Activated CD4-positive, CD25-positive, alpha-beta regulatory T cell treated with anti-CD3 and anti-CD28 coated beads, Interleukin-2, amount 50 U/mL, for 24 hours (primary cell): Measurements from ENCODE around the gene KCNN3.
A peak's percentile ranks its signal among the peaks of the same experiment; 100 is the strongest.
"Not testable (repeated sequence)": the region's sequence is repeated elsewhere in the genome, so short reads cannot be mapped to it uniquely, and the experiment has no call there.

ENCODE experiments used
- ATAC-seq, 2 donors: fragments of 150-1000 bp; cut with Tn5 transposase; one replicate each; pipeline ENCODE4 v1.10.0; 2021; ENCODE audit warnings: mild to moderate bottlenecking in 1 of 2, moderate library complexity in 1 of 2

The KCNN3 gene

DNA sequence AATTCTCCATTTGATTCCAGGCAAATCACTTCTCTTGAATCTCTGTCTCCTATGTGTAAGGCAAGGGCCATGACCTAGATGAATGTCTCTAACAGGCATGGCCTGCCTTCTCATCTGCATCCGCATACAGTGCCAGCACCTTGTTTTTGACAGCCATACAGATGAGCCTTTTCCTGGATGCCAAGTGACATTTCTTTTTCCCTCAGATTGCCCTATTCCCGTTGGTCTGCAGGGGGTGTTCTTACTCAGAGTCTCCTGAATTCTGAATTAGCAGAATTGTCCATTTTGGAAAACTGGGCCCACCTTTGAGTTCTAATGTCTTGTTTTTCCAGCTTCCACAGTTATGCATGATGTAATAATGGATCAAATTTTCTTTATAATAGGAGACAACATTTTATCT lies 174.1 kb downstream of the KCNN3 start:
- ATAC-seq = no peak

DNA sequence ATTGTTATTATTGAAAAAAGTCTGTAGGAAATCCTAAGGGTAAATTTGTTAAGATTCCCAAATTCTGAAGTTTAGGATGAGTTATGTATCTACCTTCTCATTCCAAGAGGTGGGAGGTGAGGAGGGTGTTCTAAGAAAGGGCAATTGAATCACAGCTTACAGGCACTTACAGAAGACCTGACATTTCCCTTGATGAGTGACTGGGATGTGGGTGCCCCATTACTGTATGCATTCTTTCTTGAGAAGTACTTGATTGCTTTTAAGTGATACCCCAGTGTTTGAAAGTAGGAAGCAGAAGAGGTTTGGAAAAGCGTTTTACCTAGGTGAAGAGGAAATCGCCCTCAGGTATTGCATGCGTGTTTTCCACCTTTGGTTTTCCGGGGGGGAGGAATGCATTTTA lies 175.1 kb downstream of the KCNN3 start:
- no peak for ATAC-seq

DNA sequence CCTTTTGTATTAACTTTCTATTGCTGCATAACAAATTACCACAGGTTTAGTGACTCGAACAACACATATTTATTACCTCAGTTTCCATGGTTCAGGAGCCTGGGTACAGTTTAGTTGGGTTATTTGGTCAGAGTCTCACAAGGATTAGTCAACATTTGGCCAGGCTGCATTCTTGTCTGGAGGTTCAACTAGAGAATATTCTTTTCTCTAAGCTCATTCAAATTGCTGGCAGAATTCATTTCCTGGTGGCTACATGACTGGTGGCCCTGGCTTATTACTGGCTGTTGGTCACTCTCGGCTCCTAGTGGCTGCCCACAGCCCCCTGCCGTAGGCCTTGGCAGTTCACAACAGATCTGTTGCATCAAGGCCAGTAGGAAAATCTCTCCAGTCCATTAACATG lies 181.0 kb downstream of the KCNN3 start:
- no peak for ATAC-seq

DNA sequence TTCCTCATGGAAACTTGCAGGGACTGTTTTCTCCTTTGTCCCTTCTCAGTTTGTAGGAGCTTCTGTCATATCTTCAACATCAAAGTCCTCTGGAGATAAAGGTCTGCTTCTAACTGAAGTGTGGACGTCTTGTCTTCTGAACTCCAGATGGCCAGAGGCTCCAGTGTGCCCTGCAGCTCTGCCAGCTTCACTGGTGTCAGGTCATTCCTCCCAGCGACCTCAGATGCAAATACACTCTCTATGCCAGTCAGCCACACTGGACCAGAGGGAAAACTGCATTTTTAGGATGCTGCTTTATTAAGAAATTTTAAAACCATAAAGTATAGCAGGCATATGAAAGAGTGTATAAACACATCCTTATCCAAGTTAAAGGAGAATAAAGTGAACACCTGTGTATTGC lies 183.6 kb downstream of the KCNN3 start:
- no peak for ATAC-seq

DNA sequence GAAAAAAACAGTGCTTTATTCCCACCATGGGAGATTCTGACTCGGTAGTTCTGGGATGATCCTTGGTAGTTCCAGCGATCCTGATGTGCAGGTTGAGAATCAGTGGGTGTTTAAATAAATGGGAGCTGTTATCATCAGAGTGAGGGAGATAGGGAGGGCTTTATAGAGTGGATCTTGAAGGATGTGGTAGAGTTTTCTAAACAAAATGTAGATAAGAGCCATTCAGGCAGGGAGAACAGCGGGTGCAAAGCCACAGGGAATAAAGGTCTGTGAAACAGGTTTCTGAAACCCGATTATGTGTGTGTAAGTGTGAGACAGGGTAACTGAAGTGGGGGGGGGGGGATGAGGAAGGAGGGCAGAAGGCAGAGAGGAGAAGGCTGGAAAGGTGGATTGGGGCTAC lies 186.3 kb downstream of the KCNN3 start:
- no peak for ATAC-seq

DNA sequence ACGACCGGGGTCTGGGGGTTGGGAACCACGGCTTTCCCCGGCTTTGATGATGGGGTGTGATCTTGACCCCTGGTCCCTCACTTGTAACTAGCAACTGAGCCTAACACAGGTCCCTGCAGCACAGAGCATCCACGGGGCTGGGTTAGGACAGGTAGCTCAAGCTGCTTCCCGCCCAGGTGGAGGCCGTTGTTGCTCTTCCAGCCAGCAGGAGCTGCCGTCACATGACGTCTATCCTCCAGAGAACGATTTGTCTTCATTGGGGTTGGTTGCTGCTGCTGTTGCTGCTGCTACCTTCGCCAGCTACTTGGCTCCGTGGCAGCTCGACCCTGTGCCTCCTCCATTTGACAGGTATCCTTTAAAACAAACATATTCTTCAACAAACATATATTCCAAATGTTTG lies 187.8 kb downstream of the KCNN3 start:
- no peak for ATAC-seq

DNA sequence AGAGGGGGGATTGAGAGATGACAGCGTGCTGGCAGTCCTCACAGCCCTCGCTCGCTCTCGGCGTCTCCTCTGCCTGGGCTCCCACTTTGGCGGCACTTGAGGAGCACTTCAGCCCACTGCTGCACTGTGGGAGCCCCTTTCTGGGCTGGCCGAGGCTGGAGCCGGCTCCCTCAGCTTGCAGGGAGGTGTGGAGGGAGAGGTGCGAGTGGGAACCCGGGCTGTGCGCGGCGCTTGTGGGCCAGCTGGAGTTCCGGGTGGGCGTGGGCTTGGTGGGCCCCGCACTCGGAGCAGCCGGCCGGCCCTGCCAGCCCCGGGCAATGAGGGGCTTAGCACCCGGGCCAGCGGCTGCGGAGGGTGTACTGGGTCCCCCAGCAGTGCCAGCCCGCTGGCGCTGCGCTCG lies 192.2 kb downstream of the KCNN3 start:
- not testable (repeated sequence) for ATAC-seq

DNA sequence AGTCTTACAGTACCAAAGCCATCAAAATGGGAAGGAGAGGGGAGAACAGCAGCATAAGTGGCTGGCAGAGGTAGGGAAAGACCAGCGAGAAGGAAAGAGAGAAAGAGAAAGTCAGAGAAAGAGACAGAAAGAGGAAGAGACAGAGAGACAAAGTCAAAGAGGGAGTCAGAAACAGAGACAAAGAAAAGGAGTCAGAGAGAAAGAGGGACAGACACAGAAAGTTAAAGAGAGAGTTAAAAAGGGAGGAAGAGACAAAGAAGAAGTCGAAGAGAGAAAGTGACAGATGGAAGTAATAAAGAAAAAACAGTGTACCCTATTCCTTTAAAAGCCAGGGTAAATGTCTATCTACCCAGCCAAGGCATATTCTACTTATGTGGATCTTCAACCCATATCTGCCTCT lies 193.2 kb downstream of the KCNN3 start:
- not testable (repeated sequence) for ATAC-seq

DNA sequence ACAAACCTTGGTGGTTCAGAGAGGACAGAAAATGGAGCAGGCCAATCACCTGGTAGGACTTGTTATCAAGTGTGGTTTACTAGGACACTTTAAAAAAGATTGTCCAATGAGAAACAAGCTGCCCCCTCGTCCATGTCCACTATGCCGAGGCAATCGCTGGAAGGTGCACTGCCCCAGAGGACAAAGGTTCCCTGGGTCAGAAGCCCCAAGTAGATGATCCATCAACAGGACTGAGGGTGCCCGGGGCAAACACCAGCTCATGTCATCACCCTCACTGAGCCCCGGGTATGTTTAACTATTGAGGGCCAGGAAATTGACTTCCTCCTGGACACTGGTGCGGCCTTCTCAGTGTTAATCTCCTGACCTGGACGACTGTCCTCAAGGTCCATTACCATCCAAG lies 195.6 kb downstream of the KCNN3 start:
- not testable (repeated sequence) for ATAC-seq

DNA sequence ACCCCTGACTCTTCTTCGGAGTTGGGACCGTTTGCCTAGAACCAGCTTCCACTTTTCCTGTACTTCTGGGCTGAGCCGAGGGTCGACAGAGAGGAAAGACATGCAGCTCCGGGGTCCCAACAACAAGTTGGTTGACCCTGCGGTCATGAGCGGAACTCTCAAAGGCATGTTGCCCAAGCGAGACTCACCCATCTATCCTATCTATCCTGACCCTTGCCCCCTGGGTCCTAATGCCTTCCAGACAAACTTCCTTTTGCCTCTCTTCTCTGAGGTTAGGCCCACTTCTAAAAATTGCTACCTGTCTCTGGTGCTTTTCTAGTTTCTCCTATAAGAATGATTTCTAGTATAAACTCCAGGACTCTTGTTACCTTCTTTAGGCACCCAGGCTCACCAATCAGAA lies 197.8 kb downstream of the KCNN3 start:
- not testable (repeated sequence) for ATAC-seq

DNA sequence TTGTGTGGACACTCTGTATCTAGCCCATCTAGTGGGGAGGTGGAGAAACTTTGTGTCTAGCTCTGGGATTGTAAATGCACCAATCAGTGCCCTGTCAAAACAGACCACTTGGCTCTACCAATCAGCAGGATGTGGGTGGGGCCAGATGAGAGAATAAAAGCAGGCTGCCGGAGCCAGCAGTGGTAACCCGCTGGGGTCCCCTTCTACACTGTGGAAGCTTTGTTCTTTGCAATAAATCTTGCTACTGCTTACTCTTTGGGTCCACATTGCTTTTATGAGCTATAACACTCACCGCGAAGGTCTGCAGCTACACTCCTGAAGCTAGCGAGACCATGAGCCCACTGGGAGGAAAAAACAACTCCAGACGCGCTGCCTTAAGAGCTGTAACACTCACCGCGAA lies 198.7 kb downstream of the KCNN3 start:
- ATAC-seq = not testable (repeated sequence)

DNA sequence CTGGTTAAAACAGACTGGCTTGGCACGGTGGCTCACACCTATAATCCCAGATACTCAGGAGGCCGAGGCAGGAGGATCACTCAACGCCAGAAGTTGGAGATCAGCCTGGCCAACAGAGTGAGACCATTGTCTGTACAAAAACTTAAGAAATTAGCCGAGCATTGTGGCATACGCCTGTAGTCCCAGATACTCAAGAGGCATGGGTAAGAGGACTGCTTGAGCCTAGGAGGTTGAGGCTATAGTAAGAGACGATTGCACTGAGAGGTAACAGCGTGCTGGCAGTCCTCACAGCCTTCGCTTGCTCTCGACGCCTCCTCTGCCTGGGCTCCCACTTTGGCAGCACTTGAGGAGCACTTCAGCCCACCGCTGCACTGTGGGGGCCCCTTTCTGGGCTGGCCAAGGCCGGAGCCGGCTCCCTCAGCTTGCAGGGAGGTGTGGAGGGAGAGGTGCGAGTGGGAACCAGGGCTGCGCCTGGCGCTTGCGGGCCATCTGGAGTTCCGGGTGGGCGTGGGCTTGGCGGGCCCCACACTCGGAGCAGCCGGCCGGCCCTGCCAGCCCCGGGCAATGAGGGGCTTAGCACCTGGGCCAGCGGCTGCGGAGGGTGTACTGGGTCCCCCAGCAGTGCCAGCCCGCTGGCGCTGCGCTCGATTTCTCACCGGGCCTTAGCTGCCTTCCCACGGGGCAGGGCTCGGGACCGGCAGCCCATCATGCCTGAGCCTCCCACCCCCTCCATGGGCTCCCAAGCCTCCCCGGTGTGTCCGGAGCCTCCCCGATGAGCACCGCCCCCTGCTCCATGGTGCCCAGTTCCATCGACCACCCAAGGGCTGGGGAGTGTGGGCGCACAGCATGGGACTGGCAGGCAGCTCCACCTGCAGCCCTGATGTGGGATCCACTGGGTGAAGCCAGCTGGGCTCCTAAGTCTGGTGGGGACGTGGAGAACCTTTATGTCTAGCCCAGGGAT lies 199.5 kb downstream of the KCNN3 start:
- ATAC-seq = not testable (repeated sequence)

DNA sequence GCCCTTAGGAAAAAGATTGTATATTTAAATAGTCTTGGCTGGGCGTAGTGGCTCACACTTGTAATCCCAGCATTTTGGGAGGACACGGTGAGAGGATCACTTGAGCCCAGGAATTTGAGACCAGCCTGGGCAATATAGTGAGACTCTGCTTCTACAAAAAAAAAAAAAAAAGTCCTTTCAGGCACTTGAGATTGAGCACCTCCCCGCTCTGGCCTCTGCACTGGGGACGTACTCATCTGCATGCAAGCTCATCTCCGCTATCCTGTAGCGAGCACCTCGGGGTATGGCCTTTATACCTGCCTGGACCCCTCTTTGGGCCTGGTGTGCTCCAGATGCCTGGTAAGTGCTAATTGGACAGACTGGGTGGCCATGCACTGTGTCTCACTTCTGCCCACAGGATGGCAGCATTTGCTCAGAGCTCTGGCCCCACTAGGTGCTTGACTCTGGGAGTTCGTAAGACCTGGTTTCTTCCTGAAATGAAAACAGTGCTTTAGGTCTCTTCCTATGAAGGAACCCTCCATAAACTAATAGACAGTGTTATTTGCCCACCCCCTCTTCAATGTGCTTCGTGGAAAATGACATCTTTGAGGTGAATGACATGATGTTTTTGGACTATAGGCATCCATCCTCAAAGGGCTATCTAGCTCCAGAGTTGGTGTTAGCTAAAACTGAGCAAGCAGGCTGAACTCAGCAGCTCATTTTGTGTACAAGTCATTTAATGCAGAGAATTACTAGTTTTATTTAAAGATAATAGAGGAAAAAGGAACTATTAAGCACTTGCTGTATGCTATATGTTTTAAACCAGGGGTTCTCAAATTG lies 200.4 kb downstream of the KCNN3 start:
- ATAC-seq = peak; percentile 93 to 99

DNA sequence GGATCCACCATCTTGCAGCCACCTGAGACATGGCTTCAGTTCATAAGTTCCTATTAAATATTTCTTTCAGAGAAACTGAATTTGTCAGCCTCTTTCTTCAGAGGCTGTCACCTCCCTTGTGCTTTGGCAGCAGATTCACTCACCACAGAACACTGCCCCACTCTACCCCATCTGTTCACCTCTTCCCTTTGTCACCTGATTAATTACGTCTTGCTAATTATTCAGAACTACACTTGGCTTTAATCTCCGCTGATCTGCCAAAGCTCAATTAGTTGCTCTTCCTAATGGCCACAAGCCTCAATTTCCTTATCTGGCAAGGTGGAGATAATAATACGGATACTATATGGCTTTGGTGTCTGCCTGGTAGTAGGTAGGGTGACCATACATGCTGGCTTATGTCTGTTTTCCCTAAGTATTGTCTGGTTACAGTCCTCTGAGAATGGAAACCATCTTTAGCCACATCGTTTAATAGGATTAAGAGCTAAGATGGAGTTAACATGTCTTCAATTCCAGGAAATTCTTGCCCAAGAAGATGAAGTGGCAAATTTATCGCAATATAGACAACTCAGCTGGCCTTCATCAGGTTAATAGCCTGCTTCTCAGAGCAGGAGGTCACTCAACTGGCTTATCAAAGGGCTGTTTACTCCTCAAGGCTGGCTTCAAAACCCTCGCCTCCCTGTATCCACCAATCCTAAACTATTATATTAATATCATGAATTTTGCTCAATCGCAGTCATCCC lies 203.9 kb downstream of the KCNN3 start:
- no peak for ATAC-seq

DNA sequence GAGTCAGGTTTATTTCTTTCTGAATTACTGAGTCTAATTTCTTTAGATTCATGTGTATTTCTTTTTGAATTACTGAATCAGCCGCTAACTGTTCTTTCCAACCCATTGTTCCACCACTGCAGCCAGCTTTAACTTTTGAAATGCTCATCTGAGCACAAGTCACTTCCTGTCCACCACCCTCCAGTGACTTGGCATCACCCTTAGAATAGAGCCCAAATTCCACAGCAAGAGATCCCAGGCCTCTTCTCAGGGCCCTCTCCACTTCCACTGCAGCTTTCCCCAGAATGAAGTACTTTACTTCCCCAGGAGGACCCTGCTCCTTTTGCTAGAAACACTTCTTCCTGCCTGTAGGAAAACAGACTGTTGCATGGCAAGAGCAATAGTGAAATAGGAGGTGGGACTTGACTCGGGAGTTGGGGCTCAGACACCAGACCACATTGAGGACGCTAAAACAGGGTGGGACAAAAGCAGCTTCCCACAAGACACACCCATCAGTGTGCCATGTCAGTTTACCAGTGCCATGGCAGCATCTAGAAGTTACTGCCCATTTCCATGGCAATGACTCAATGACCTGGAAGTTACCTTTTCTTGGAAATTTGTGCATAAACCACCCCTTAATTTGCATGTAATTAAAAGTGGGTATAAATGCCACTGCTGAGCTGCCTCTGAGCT lies 205.6 kb downstream of the KCNN3 start:
- no peak for ATAC-seq

DNA sequence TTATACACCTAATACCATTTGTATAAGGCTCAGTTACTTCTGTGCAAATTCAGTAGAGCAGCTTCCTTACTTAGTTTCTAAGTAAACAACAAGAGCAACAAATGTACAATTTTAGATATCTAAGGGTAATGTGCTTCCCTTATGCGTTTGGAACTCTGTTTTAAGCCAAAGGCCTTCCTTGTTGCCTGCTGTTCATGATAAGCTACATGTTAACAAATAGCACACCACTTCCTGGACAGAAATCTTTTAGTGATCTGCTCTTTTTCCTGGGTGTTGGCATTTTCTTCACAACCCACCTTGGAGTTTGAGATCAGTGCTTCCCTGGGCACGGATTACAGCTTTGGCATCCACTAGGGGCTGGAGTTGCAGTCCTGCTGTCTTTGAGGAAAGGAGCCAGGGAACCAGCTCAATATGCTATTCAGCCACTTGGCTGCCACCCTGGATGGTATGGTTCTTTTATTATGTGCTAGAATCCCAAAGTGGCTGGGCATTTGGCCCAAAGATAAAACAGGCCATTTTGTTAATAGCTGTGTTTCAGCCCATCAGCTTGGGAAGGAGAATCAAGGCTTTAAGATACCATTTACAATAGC lies 206.5 kb downstream of the KCNN3 start:
- no peak for ATAC-seq

DNA sequence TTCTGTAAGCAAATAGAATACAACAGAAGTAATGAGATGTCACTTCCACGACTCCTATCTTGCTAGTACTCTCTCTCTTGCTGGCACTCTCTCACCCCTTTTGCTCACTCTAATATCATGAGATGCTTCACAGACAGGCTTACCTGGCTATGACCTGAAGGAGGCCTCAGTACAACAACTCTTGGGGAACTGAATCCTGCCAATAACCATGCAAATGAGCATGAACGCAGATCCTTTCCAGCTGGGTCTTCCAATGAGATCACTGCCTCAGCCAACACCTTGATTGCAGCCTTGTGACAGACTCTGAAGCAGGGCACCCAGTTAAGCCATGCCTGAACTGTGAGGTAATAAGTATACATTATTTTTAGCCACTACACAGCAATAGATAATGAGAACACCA lies 209.0 kb downstream of the KCNN3 start:
- ATAC-seq = no peak

DNA sequence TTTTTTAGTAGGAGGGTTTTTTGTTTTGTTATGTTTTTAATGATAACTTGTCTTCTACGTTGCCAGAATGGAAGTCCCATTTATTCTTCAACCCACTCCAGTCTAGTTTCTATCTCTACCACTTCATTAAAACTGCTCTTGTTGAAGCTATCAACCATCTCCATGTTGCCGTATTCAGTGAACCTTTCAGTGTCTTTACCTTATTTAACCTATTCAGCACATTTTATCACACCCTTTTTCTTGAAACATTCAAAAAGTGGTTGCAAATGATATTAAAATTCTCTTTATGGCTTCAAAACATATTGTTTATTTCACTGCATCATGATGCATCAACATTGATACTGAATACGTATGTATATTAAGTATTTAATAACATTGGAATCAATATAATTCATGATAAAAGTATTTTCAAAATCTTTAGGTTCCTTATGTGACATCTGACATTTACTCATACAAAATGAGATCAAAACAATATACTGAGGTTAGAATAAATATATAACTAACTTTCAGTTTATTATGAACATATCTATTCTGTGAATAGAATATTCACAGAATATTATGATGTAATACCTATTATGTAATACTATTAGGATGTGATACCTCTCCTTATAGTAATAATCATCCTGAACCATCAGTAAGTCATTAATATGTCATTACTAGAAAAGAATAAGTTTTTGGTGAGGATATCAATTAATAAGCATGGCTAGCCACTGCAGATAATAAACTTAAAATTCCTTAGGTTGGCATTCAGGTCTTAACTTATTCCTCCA lies 210.1 kb downstream of the KCNN3 start:
- no peak for ATAC-seq

DNA sequence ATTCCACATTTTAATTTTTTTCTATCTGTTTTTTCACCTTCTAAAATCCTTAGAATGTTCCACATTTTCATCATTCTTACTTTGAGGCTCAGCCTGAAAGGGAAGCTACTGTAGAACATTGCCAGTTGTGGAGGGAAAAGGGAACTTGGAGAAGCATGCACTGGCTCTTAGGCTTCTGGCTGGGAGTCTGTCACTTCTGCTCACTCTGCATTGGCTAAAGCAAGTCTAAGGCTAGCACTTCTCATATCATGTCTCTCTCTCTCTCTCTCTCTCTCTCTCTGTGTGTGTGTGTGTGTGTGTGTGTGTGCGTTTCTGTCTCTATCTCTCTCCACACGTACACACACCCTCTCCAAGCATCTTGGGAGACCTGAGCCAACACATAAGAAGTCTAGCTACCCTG lies 212.5 kb downstream of the KCNN3 start:
- no peak for ATAC-seq

DNA sequence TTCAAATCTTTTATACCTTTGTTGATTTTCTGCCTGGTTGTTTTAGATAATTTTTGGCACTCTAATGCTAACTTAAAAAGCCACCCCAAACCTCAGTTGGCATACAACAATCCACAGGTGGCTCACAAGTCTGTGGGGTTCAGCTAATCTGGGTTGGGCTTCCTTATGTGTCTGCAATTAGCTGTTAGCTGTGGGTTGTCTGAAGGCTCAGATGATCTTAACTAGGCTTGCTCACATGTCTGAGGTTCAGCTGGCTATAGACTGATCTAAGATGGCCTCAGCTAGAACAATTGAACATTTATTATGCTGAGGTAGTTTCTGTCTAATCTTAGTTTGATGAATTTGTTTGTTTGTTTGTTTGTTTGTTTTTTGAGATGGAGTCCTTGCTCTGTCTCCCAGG lies 217.2 kb downstream of the KCNN3 start:
- no peak for ATAC-seq
